K562 (cell line): ENCODE results near the gene FAF2. TPM values are rescaled to one million over a fixed set of nuclear protein-coding genes. Genes with fewer than 3 reads are reported as not detected.

ENCODE experiments used
- ATF1 ChIP-seq, 2 experiments: fragments of 450-650 bp in 1 of 2; IDR thresholded peaks; 2 replicates each; pipeline ENCODE4 v1.6.1; 2016; ENCODE audit warnings: missing compliant biosample characterization in 1 of 2, missing genetic modification characterization in 1 of 2
- ATF7 ChIP-seq: fragments of 450-650 bp; IDR thresholded peaks from 2 replicates; pipeline ENCODE4 v1.7.1; 2014; ENCODE audit warnings: mild to moderate bottlenecking, moderate library complexity
- CREB5 ChIP-seq: fragments of 250-450 bp; sonication (Bioruptor Pico); IDR thresholded peaks from 2 replicates; pipeline ENCODE4 v1.5.0; 2020; ENCODE audit warnings: mild to moderate bottlenecking
- E2F3 ChIP-seq: fragments of 250-450 bp; sonication (Bioruptor Pico); IDR thresholded peaks from 2 replicates; pipeline ENCODE4 v1.4.0; 2020; ENCODE audit warnings: mild to moderate bottlenecking
- E2F8 ChIP-seq: fragments of 450-650 bp; IDR thresholded peaks from 2 replicates; pipeline ENCODE4 v1.7.1; 2018; ENCODE audit warnings: mild to moderate bottlenecking, low read depth; ENCODE audit not compliant: partially characterized antibody
- EHMT2 ChIP-seq: fragments of 450-650 bp; IDR thresholded peaks from 2 replicates; pipeline ENCODE4 v1.6.1; 2018; ENCODE audit warnings: antibody characterized with exemption
- ELF1 ChIP-seq: fragments of 200-800 bp; sonication (Bioruptor generic); IDR thresholded peaks from 2 replicates; pipeline ENCODE4 v1.6.1; 2016; ENCODE audit warnings: missing genetic modification characterization, missing compliant biosample characterization
- ETV5 ChIP-seq: sonication (generic); formaldehyde crosslinking; IDR thresholded peaks from 2 replicates; pipeline ENCODE4 v1.4.0; 2020; ENCODE audit warnings: low read depth, mild to moderate bottlenecking, missing genetic modification reagents
- FOXA3 ChIP-seq, 2 experiments: fragments of 450-650 bp in 1 of 2; sonication (generic) in 1 of 2; formaldehyde crosslinking; IDR thresholded peaks in 1 of 2; conservative IDR thresholded peaks in 1 of 2; 2 replicates each; pipeline versions ENCODE4 v1.4.0 to v1.8.0; 2020 to 2022; ENCODE audit warnings: mild to moderate bottlenecking in 2 of 2, missing genetic modification reagents in 1 of 2
- HDGF ChIP-seq: fragments of 450-650 bp; IDR thresholded peaks from 2 replicates; pipeline ENCODE4 v1.6.1; 2016
- HINFP ChIP-seq: fragments of 450-650 bp; conservative IDR thresholded peaks from 2 replicates; pipeline ENCODE4 v1.6.1; 2016; ENCODE audit warnings: missing genetic modification characterization, low read depth, mild to moderate bottlenecking, control low read depth, missing compliant biosample characterization
- ILF3 ChIP-seq: fragments of 450-650 bp; IDR thresholded peaks from 2 replicates; pipeline ENCODE4 v1.6.1; 2018; ENCODE audit warnings: antibody characterized with exemption, mild to moderate bottlenecking, moderate library complexity, borderline replicate concordance
- NFIC ChIP-seq: fragments of 450-650 bp; IDR thresholded peaks from 2 replicates; pipeline ENCODE4 v1.6.1; 2017; ENCODE audit warnings: mild to moderate bottlenecking, inconsistent platforms
- PHF8 ChIP-seq: fragments of 200-600 bp; sonication (generic); IDR thresholded peaks from 2 replicates; pipeline ENCODE4 v1.6.1; 2012; ENCODE audit warnings: mixed run types, mild to moderate bottlenecking, inconsistent platforms, low read length, moderate library complexity, borderline replicate concordance
- SMAD2 ChIP-seq: fragments of 150-350 bp; IDR thresholded peaks from 2 replicates; pipeline ENCODE4 v1.6.1; 2014; ENCODE audit warnings: low read depth, mild to moderate bottlenecking, low read length
- SMARCA5 ChIP-seq: fragments of 450-650 bp; IDR thresholded peaks from 2 replicates; pipeline ENCODE4 v1.6.1; 2016
- TAF9B ChIP-seq: fragments of 450-650 bp; IDR thresholded peaks from 2 replicates; pipeline ENCODE4 v1.6.1; 2018; ENCODE audit warnings: mild to moderate bottlenecking; ENCODE audit not compliant: partially characterized antibody
- ZFPM2 ChIP-seq: fragments of 250-450 bp; sonication (Bioruptor Pico); IDR thresholded peaks from 2 replicates; pipeline ENCODE4 v1.5.1; 2022; ENCODE audit warnings: mild to moderate bottlenecking
- ZNF121 ChIP-seq: sonication (generic); formaldehyde crosslinking; conservative IDR thresholded peaks from 2 replicates; pipeline ENCODE4 v1.8.0; 2022; ENCODE audit warnings: missing genetic modification reagents
- ZNF143 ChIP-seq: sonication (generic); formaldehyde crosslinking; IDR thresholded peaks from 2 replicates; pipeline ENCODE4 v1.9.0; 2022; ENCODE audit warnings: mild to moderate bottlenecking, missing genetic modification reagents
- ZNF239 ChIP-seq: fragments of 250-450 bp; sonication (Bioruptor Pico); IDR thresholded peaks from 2 replicates; pipeline ENCODE4 v1.4.0; 2020; ENCODE audit warnings: mild to moderate bottlenecking
- ZNF384 ChIP-seq: IDR thresholded peaks from 2 replicates; pipeline ENCODE4 v1.6.1; 2012; ENCODE audit warnings: low read depth, low read length, improper control_type of control experiment
- ZNF445 ChIP-seq: fragments of 250-450 bp; sonication (Bioruptor Pico); IDR thresholded peaks from 2 replicates; pipeline ENCODE4 v1.4.0; 2020; ENCODE audit warnings: low read depth, mild to moderate bottlenecking, moderate library complexity
- ZNF79 ChIP-seq: fragments of 250-450 bp; sonication (Bioruptor Pico); IDR thresholded peaks from 2 replicates; pipeline ENCODE4 v1.4.0; 2020; ENCODE audit warnings: low read depth, mild to moderate bottlenecking, moderate library complexity
- polyA plus RNA-seq, 8 experiments: library from polyadenylated mRNA; depleted of rRNA in 4 of 8; stranded (reverse) in 5 of 8; unstranded in 3 of 8; fragments of >200 nt; fragmentation: Nextera tagmentation in 2 of 8; fragmentation: Illumina TruSeq in 1 of 8; extraction: Ambion mirVana in 2 of 8; extraction: Trizol in 1 of 8; gene quantifications; 2 replicates each; pipeline versions ENCODE4 v1.2.1 to v1.2.3, GENCODE V29; 2011 to 2014; ENCODE audit warnings: inconsistent platforms in 1 of 8, missing spikeins in 1 of 8
- total RNA-seq, 7 experiments: library from RNA; depleted of rRNA in 6 of 7; stranded (reverse); fragments of >200 nt in 6 of 7; fragmentation: Illumina TruSeq in 2 of 7; extraction: Trizol in 2 of 7; gene quantifications; 2 replicates each; pipeline versions ENCODE4 v1.2.1 to v1.2.3, GENCODE V29; 2011 to 2021; ENCODE audit warnings: low replicate concordance in 1 of 7

Gene FAF2
- total and polyA plus RNA-seq, 9 of the 15 experiments (the other 6 are each of a cell fraction or from before 2014, with no cell fraction given): 25.0 to 44.6 (median 36.1) TPM

- TF ChIP-seq HINFP (no peak), ZFPM2 (CRISPR knock-in tag) (no peak), ELF1 (tag) (0 out of 2 replicates have a peak, but pooled peaks have one; percentile 35), SMARCA5 (peak; percentile 76; the same call in 1 of the 2 replicates), EHMT2 (no peak), NFIC (no peak), CREB5 (CRISPR knock-in tag) (no peak), ZNF143 (CRISPR knock-in tag) (no peak), ZNF384 (0 out of 2 replicates have a peak, but pooled peaks have one; percentile 5), ETV5 (no peak), ZNF239 (CRISPR knock-in tag) (no peak), FOXA3 (CRISPR knock-in tag; conservative IDR thresholded peaks at IDR 0.05 in 1 of 2, IDR thresholded peaks at IDR 0.05 in 1 of 2) (no peak), ZNF445 (CRISPR knock-in tag) (no peak), ILF3 (no peak), ATF1 (CRISPR knock-in tag; IDR thresholded peaks at IDR 0.05) (no peak), ATF1 (tag; IDR thresholded peaks at IDR 0.05) (peak; percentile 71), E2F8 (no peak), TAF9B (no peak), HDGF (no peak), ZNF79 (CRISPR knock-in tag) (no peak), ZNF121 (peak; percentile 95), PHF8 (peak; percentile 25; the same call in 1 of the 2 replicates), ATF7 (0 out of 2 replicates have a peak, but pooled peaks have one; percentile 41), E2F3 (CRISPR knock-in tag) (no peak), SMAD2 (no peak)
Observed at GRCh38 chr5:176514244-176514950, 66.2 kb downstream of the FAF2 start (continued).
